Fibroblast of villous mesenchyme (primary cell): ENCODE data around the gene ASB9. TPM values are rescaled to one million over a fixed set of nuclear protein-coding genes. Genes with fewer than 3 reads are reported as not detected.

Experiments used
- DNase-seq: peaks from one replicate; pipeline ENCODE4 v3.0.0-alpha.2; 2010; ENCODE audit warnings: low read depth
- H3K4me3 ChIP-seq: 2 replicates; pipeline ENCODE4 v1.5.1; 2011; ENCODE audit warnings: low read depth, mild to moderate bottlenecking, low read length
- total RNA-seq: library from RNA; depleted of rRNA; stranded (reverse); fragments of >200 nt; gene quantifications from 2 replicates; pipeline ENCODE4 v1.2.3, GENCODE V29; 2012
- TF ChIP-seq, protein P1 (sequence below): IDR thresholded peaks from 2 replicates; pipeline ENCODE4 v1.5.1; 2012; ENCODE audit warnings: low read depth, mild to moderate bottlenecking, low read length; ENCODE audit not compliant: insufficient read depth

The ASB9 gene
- total RNA-seq, 1 donor = 2.6 TPM

DNA sequence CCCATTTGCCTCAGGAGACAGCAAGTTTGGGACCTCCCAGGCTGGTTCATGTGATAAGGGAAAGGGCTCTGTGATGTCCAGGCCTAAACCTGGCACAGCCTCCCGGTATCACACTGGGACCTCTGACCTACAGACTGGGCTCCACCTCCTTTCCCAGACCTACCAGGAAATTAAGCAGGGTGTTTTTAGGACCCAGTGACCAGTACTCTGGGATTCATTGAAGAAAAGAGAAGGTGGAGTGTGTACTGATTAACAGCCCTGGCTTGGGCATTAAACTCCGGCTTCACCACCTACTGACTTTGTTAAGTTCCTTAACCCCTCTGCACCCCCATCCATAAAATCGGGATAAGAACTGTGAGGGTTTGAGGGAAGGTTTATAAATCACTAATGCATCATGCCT lies 28.6 kb downstream of the ASB9 start:
- DNase-seq = no peak
- no peak overlapping the region for H3K4me3 ChIP-seq
- TF ChIP-seq, protein P1, sequence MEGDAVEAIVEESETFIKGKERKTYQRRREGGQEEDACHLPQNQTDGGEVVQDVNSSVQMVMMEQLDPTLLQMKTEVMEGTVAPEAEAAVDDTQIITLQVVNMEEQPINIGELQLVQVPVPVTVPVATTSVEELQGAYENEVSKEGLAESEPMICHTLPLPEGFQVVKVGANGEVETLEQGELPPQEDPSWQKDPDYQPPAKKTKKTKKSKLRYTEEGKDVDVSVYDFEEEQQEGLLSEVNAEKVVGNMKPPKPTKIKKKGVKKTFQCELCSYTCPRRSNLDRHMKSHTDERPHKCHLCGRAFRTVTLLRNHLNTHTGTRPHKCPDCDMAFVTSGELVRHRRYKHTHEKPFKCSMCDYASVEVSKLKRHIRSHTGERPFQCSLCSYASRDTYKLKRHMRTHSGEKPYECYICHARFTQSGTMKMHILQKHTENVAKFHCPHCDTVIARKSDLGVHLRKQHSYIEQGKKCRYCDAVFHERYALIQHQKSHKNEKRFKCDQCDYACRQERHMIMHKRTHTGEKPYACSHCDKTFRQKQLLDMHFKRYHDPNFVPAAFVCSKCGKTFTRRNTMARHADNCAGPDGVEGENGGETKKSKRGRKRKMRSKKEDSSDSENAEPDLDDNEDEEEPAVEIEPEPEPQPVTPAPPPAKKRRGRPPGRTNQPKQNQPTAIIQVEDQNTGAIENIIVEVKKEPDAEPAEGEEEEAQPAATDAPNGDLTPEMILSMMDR = no peak

DNA sequence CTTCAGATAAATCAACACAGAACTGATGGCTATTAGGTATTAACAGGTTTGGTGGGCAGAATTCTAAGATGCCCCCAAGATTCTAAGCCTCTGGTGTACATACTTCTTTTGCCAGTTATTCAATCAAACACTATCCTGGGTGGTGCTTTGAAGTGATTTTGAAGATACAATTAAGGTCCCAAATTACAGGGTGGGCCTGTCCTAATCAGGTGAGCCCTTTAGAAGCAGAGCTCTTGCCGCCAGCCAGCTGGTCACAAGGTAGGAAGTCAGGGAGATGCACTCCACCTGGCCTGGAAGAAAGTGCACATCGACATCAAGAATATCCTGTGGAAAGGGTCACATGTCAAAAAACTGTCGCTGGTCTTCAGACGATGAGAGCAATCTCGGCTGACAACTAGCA lies 29.5 kb downstream of the ASB9 start:
- TF ChIP-seq, protein P1 = no peak
- no peak overlapping the region for H3K4me3 ChIP-seq
- no peak for DNase-seq

DNA sequence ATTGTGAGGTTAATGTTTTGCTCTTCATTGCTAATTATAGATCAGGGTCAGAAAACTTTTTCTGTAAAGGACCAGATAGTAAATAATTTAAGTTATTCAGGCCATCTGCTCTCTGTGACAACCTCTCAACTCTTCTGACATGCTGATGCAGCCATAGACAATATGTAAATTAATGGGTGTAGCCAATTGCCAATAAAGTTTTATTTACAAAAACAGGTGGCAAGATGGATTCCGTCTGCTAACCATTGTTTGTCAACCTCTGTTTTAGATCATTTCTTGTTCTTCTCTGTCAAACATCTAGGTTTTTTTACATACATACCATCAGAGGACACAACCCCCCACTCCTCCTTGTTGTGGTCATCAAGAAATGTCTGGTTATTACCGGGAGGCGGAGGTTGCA lies 33.7 kb downstream of the ASB9 start:
- H3K4me3 ChIP-seq = no peak overlapping the region
- TF ChIP-seq, protein P1 = no peak
- no peak for DNase-seq

DNA sequence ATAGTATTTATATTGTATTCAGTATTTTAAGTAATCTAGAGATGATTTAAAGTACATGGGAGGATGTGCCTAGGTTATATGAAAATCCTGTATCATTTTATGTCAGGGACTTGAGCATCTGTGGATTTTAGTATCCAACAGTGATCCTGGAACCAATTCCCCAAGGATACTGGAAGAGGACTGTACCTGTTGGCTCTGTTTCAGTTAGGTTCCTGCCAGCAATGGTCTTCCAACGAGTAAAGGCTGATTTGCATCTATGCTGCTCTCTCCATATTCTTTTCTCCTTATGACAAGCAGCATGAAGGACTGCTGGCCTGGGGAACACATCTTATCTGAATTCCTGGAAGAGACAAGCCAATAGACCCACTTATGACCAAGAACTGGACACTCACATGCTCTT lies 34.9 kb downstream of the ASB9 start:
- TF ChIP-seq, protein P1 = no peak
- no peak for DNase-seq
- H3K4me3 ChIP-seq = no peak overlapping the region

DNA sequence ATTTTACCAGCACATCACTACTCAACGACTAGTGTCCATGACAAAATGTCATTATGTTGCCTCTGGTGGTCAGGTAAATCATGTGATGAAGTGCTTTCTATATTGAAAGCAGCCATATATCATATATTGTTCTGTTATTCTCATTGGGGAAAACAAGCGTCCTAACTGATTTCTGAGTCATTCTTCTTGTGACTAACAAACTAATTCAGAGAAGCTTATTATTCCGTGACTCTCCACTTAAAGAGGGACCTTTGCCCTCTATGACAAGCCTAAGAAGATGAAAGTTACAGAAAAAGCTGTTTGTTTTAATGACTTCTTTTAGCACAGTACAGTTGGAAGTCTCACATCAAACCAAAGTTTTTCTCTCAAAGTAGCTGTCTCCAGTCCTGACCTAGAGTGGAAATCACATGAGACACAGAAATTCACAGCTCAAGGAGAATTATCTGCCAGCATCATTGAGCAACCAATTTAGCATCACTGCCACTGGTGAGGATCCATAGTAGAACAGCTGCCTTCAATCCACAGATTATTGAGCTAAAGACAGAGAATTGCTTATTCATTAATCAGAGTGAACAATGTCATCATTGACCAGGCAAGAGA lies 36.4 kb downstream of the ASB9 start:
- TF ChIP-seq, protein P1 = no peak
- DNase-seq = peak; percentile 4

DNA sequence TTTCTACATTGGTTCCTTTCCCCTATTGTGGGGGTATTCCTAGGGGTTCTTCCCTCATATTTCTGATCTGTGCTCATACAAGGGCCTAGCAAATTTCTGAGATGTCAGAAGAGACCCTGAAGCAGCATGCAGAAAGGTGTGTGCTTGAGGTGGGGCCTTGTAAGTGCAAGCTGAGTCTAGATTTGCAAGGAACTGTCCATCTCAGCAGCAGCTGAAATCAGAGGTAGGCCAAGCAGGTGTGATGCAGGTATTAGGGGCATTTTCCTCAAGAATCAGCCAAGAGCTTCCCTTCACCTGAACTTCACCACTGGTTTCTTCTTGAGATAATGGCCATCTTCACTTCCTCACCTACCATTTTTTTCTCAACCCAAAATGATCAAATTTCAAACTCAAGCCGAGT lies 45.1 kb downstream of the ASB9 start:
- H3K4me3 ChIP-seq = no peak overlapping the region
- no peak for DNase-seq
- TF ChIP-seq, protein P1 = no peak

More for the DNA sequence above, 36.4 kb downstream of the ASB9 start:
- H3K4me3 ChIP-seq = no peak overlapping the region

DNA sequence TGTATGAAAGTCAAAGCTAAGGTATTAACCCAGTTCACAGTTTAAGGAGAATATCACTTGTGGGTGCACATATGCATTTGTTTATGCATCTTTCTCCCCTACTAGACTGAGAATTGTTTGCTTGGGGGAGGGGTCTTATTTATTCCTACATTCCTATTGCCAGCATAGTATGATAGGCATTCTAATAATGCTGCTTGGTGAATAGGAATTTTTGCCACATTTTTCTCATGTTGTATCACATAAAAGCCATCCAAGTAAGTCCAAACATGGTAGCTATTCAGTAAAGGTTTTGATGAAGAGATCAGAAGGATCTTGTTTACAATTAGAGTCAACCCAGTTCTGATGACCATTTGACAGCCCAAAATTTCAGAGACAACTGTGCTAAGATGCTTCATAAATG lies 48.6 kb downstream of the ASB9 start:
- no peak for DNase-seq
- TF ChIP-seq, protein P1 = no peak
- H3K4me3 ChIP-seq = no peak overlapping the region
